ENCODE measurements around the gene BRPF3.
A peak's percentile ranks its signal among the peaks of the same experiment; 100 is the strongest.

BRPF3 gene

GRCh38 chr6:36196113-36196879 is at the start of gene BRPF3:
BRPF3 (plus strand) TSS chr6:36196744; CDS start chr6:36200323, 3,579 bp downstream.
- DNase-seq = peak; percentile 80

GRCh38 chr6:36147294-36147693 is 49.2 kb upstream of the BRPF3 start:
- DNase-seq = no peak

DNA sequence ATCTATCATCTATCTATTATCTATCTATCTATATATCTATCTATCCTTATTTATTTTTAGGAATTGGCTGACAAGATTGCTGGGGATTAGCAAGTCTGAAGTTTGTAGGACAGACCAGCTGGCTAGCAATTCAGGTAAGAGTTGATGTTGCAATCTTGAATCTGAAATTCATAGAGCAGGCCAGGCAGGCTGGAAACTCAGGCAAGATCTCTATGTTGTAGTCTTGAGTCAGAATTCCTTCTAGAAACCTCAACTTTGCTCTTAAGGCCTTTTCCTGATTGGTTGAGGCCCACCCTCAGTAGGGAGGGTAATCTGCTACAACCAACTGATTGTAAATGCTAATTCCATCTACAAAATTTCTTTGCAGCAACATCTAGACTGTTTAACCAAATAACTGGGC is 47.1 kb upstream of the BRPF3 start:
- no peak for DNase-seq

DNA sequence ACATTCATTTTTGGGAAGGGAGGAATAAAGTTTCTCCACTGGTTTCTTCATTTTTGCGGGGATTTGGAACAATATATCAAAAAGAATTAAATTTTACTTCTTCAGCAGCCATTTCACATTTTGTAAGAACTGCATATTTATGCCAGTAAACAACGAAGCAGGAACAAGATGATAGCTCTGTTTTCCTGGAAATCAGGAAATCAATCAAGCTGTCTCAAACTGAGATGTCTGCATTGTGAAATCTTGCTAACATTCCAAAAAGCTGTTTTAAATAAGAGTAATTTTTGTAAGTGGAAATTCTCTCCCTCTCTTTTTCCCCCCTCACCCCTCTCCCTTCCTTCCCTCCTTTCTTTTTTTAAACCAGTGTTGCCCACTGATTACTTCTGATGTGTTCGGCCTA is 46.3 kb upstream of the BRPF3 start:
- no peak for DNase-seq

DNA sequence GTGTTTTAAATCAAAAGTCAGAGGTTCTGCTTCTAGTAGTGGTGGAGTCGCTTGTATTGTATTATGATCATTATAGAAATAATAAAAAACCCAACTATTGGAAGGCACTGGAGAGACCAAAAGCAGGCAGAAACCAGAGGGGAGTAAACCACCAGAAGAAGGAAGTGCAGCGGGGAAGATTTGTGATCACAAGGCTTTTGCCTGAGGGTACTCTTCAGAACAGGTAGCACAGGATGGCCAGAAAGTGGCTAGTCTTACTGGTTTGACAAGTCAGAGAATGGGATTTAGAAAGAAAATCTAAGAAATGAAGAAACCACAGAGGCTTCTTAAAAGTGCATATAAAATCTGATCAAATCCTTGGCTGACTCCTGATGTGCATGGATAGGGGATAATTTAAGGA is 42.3 kb upstream of the BRPF3 start:
- DNase-seq = no peak

DNA sequence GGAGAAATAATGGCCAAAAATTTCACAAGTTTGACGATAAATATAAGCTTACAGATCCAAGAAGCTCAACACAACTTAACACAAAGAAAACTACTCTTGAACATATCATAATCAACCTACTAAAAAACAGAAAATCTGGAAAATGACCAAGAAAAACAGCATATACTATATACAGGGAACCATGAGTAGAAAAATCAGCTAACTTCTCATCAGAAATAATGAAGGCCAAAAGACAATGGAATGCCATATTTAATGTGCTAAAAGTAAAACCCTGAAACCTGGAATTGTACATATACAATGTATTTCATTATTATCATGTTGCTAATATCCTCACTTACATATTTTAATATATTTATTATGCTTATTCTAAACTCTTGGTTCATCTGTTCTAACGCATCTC is 40.9 kb upstream of the BRPF3 start:
- DNase-seq = no peak

DNA sequence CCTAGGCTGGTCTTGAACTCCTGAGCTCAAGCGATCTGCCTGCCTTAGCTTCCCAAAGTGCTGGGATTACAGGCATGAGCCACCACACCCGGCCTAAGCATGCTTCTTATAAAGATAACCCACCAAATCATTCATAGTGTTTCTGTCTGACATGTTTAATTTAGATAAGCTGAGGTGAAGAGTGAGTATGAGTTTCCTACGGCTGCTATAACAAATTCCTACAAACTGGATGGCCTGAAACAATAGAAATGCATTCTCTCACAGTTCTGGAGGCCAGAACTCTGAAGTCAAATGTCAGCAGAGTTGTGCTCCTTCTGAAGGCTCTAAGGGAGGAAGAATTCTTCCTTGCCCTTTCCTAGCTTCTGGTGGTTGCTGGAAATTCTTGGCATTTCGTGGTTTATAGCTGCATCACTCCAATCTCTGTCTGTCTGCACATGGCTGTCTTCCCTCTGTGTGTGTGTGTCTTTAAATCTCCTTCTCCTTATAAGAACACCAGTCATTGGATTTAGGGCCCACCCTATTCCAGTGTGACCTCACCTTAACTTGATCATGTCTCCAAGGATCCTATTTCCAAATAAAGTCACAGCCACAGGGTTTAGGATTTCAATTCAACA is 36.3 kb upstream of the BRPF3 start:
- no peak for DNase-seq

- DNase-seq = no peak
Observed at GRCh38 chr6:36169023-36170007, 27.2 kb upstream of the BRPF3 start.

- DNase-seq = no peak
Observed at GRCh38 chr6:36170704-36171103, 25.8 kb upstream of the BRPF3 start.

DNA sequence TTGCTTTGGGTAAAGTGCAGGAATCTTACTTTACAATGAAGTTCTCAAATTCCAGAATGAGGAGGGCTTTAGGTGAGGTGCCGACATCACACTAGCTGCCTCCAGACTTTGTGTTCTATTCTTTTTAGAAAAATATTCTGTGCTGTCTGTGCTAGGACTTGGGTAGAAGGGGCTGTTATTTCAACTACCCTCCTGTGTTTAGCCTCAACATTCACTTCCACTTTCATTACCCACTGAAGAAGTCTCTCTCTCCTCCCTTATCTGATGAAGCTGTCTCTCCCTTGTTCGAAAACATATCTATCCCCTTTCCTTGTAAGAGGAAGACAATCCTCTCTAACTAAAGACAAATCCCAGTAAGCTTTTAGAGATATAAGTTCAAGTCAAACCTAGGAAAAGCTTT is 25.0 kb upstream of the BRPF3 start:
- DNase-seq = no peak

GRCh38 chr6:36177166-36177565 is 19.4 kb upstream of the BRPF3 start:
- DNase-seq = no peak

GRCh38 chr6:36178544-36178943 is 18.0 kb upstream of the BRPF3 start:
- no peak for DNase-seq

- DNase-seq = no peak
Observed at GRCh38 chr6:36180126-36180525, 16.4 kb upstream of the BRPF3 start.

- DNase-seq = no peak
Observed at GRCh38 chr6:36184311-36184710, 12.2 kb upstream of the BRPF3 start.

DNA sequence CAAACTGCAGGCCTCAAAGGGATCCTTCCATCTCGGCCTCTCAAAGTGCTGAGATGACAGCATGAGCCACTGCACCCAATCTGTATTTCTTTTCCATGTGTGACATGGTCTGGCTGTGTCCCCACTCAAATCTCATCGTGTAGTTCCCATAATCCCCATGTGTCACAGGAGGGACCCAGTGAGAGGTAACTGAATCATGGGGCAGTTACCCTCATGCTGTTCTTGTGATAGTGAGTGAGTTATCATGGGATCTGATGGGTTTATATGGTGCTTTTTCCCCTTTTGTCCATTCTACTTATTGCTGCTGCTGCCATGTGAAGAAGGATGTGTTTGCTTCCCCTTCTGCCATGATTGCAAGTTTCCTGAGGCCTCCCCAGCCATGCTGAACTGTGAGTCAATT is 10.3 kb upstream of the BRPF3 start:
- no peak for DNase-seq

DNA sequence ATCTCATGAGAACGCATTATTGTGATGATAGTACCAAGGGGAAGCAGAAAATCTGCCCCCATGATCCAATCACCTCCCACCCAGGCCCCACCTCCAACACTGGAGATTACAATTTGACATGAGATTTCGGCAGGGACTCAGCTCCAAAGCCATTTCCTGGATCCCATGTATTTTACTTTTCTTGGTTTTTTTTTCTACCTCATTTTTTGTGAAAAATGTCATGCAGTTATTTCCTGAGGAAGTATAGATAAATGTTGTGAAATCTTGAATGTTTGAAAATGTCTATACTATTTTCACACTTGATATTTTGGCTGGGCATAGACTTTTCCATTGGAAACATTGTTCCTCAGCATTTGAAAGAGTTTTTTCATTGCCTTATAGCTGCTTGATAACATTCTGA is 9.1 kb upstream of the BRPF3 start:
- no peak for DNase-seq

DNA sequence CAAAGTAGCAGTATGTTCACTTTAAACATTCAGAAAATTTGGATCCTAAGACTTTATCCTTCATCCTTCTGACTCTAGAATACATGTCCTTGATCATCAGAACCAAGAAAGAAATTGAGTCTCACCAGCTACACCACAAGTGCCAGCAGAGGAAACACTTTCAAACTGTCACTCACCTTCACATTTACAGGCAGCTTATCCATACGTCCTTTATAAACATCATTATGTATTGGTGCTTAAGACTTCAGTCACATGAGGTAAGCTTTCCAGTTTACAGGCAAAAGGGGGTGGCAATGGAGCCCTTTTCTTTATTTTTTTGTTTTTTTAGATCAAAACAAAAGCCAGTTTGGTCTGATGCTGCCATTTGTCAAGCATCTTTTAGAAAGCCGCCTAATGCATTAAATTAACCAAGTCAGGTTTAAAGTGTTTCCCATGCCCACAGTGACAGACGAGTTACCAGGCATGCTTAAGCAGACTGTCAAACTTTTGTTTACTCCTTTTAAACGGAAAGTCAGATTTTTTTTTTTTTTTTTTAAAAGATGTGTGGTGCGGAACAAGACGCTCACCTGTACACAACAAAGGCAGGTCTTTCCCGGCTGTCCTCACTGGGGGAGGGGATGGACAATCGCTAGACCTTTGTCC is 952 bp upstream of the BRPF3 start:
- no peak for DNase-seq

DNA sequence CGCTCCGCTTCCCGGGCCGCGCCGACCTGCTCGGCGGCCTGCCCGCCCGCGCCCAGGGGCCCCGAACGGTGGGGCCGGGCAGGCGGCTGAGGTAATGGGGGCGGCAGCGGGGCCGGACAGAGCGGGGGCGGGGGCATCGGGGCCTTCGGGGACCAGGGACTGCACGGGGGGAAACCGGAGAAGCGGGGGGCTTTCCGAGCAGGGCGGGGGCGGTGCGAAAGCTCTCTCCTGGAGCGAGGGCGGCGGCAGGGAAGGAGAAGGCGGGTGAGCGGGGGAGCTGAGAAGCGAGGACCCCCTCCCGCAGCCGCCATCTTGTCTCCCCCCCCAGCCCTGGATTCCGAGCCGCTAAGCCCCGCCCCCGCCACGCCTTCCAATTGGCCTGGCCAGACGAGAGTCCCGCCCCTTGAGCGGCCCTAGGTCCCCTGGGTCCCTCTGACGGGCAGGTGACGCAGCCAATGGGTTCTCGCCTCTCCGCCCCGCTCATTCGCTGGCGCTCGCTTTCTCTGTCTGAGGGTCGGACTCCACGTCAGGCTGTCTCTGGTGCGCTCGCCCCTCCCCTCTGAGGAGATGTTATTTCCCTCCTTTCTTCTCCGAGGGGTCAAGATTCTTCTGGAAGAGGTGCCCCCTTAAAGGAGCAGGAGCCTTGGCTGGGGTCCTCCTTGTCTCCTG is 470 bp downstream of the BRPF3 start:
- peak; percentile 100 for DNase-seq

DNA sequence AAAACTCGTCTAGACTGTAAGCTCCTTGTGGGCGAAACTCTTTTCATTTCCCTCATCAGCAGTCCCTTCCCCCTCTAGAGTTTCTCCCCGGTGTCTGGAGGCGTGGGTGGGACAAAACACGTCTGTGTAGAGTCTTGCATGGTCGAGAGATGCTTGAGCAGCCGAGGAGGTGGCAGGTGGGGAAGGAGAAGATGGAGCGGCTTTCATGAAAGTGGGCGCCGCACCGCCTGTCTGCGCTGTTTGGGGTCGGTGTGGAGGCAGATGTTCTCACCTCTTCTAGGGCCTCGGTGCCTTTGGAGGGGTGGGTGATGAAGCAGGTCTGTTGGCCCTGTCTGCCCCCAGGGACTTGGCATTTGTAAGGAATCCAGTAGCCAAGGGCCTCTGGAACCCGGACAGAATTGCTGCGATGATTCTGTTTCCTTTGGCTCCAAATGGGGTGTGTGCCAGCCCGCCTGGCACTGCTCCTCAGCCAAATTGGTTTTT is 1.2 kb downstream of the BRPF3 start:
- DNase-seq = no peak

DNA sequence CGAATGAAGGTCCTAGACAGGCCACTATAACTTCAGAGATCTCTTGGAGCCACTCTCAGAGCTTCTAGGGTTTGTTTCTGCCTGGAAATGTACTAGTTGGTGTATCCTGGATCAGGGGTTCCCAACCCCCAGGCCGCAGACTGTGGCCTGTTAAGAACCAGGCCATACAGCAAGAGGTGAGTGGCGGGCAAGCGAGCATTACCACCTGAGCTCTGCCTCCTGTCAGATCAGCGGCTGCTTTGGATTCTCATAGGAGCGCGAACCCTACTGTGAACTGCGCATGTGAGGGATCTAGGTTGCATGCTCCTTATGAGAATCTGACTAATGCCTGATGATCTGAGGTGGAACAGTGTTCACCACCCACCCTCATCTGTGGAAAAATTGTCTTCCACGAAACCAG is 2.4 kb downstream of the BRPF3 start:
- no peak for DNase-seq

- DNase-seq = no peak
Observed at GRCh38 chr6:36200154-36200891, 3.8 kb downstream of the BRPF3 start.

All from stimulated activated naive CD4-positive, alpha-beta T cell treated with Interleukin-2 at 50 U/mL for 16 hours (primary cell).